ENCODE measurements around the gene MYL4.
"Not testable (repeated sequence)": the region's sequence is repeated elsewhere in the genome, so short reads cannot be mapped to it uniquely, and the experiment has no call there.

MYL4 gene

GRCh38 chr17:47269561-47270280, 60.6 kb downstream of the MYL4 start:
- DNase-seq, H3K27ac Mint-ChIP-seq, H3K4me3 Mint-ChIP-seq, CTCF ChIA-PET, H3K4me1 Mint-ChIP-seq, H3K9me3 Mint-ChIP-seq, H3K36me3 Mint-ChIP-seq: not testable (repeated sequence)
- H3K27me3 Mint-ChIP-seq: peaks cover 35% of the 10 kb centered on the region

GRCh38 chr17:47270946-47271705, 62.0 kb downstream of the MYL4 start:
- H3K27ac Mint-ChIP-seq: no peak overlapping the region
- DNase-seq: no peak
- CTCF ChIA-PET: no interaction called here
- peaks cover 48% of the 10 kb centered on the region for H3K27me3 Mint-ChIP-seq
- peaks cover 4% of the 10 kb centered on the region for H3K9me3 Mint-ChIP-seq
- no peaks in the 10 kb centered on the region for H3K36me3 Mint-ChIP-seq
- H3K4me3 Mint-ChIP-seq: no peak overlapping the region
- no peaks in the 10 kb centered on the region for H3K4me1 Mint-ChIP-seq

- Mint-ChIP-seq H3K36me3 (no peaks in the 10 kb centered on the region), H3K4me3 (no peak overlapping the region), H3K27ac (no peak overlapping the region), H3K9me3 (peaks cover 4% of the 10 kb centered on the region), H3K4me1 (no peaks in the 10 kb centered on the region), H3K27me3 (peaks cover 51% of the 10 kb centered on the region)
- CTCF ChIA-PET: interaction anchor here (0.7 kb wide), 1 partner anchor 27 kb away, joined by 4 read pairs; no protein-coding TSS in a partner anchor
- no peak for DNase-seq
Observed at GRCh38 chr17:47272491-47272890, 63.3 kb downstream of the MYL4 start.

- no peaks in the 10 kb centered on the region for H3K36me3 Mint-ChIP-seq
- peaks cover 51% of the 10 kb centered on the region for H3K27me3 Mint-ChIP-seq
- CTCF ChIA-PET: no interaction called here
- peaks cover 4% of the 10 kb centered on the region for H3K9me3 Mint-ChIP-seq
- no peaks in the 10 kb centered on the region for H3K4me1 Mint-ChIP-seq
- DNase-seq: no peak
- no peak overlapping the region for H3K27ac Mint-ChIP-seq
- no peak overlapping the region for H3K4me3 Mint-ChIP-seq
Observed at GRCh38 chr17:47273245-47273644, 64.1 kb downstream of the MYL4 start.
